Kidney epithelial cell (primary cell): ENCODE results near the gene LRRFIP1. TPM values are rescaled to one million over a fixed set of nuclear protein-coding genes. Genes with fewer than 3 reads are reported as not detected.
"Not testable (repeated sequence)": the region's sequence is repeated elsewhere in the genome, so short reads cannot be mapped to it uniquely, and the experiment has no call there.

ENCODE experiments used
- DNase-seq: peaks from one replicate; pipeline ENCODE4 v3.0.0-alpha.2; 2010; ENCODE audit warnings: low read depth
- H3K27me3 ChIP-seq: 2 replicates; pipeline ENCODE4 v1.6.0; 2011; ENCODE audit warnings: low read length; ENCODE audit not compliant: control insufficient read depth, insufficient read depth
- H3K36me3 ChIP-seq: 2 replicates; pipeline ENCODE4 v1.5.1; 2011; ENCODE audit warnings: low read length; ENCODE audit not compliant: control insufficient read depth, insufficient read depth
- H3K4me3 ChIP-seq: 2 replicates; pipeline ENCODE4 v1.5.1; 2011; ENCODE audit warnings: low read depth, mild to moderate bottlenecking, control low read depth, low read length
- CTCF ChIP-seq: IDR thresholded peaks from 2 replicates; pipeline ENCODE4 v1.5.1; 2011; ENCODE audit warnings: mild to moderate bottlenecking, moderate library complexity, low read length, control low read depth, inconsistent platforms; ENCODE audit not compliant: insufficient read depth, poor library complexity, severe bottlenecking
- total RNA-seq: library from RNA; depleted of rRNA; stranded (reverse); fragments of >200 nt; gene quantifications from 2 replicates; pipeline ENCODE4 v1.2.3, GENCODE V29; 2015

LRRFIP1 gene
- total RNA-seq, 1 donor from 2014 or later, result 97.5 TPM

DNA sequence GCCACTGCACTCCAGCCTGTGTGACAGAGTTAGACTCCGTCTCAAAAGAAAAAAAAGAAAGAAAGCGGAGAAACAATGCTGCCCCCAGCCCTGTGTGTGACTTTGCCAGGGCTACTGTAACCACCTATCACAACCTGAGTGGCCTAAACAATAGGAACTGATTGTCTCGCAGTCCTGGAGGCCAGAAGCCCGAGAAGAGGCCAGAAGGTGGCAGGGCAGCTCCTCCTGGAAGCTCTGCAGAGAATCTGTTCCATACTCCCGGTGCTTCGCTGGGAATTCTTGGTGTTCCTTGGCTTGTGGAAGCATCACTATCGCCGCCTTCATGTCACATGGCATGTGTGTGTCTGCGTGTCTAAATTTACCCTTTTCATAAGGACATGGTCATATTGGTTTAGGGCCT, 22.4 kb upstream of the LRRFIP1 start:
- H3K4me3 ChIP-seq, result no peak overlapping the region
- H3K36me3 ChIP-seq, result no peaks in the 10 kb centered on the region
- TF ChIP-seq CTCF, result peak; percentile 34
- no peak for DNase-seq
- H3K27me3 ChIP-seq, result no peaks in the 10 kb centered on the region

- not testable (repeated sequence) for H3K27me3 ChIP-seq, H3K36me3 ChIP-seq, H3K4me3 ChIP-seq, DNase-seq
Observed at GRCh38 chr2:237606522-237606921, 20.9 kb upstream of the LRRFIP1 start.

DNA sequence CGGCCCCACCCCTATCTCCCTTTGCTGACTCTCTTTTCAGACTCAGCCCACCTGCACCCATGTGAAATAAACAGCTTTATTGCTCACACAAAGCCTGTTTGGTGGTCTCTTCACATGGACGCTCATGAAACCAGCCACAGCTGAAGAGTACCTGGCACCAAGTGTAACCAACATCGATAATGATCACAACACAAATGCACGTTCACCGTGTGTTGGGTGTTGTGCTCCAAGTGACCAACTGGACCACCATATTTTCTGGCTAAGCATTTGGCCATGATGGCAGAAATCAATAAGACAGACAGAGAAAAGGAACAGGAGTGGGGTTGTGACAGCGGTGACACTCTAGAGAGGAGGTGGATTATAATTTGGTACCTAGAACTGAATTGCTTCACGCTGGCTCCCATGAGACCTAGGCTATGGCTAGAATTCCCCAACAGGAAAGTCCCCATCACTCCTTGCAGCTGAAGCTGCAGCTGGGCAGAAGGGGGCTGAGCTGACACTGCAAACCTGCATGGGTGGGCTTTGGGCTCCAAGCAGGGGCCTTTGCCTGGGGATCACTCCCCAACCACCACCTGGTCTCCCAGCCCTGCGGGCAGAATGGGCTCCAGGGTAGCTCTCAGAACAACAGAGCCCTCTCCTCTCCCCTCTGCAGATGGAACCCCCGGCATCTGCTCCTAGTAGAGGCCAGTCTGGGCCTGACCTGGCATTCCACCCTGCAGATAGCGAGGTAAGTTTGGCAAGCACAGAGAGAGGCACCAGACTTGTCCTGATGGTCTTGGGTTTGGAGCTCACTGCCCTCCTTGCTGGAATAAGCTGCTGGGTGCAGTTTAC, 14.6 kb upstream of the LRRFIP1 start:
- Histone ChIP-seq H3K36me3 (no peaks in the 10 kb centered on the region), H3K4me3 (no peak overlapping the region), H3K27me3 (no peaks in the 10 kb centered on the region)
- DNase-seq, result no peak
- TF ChIP-seq CTCF, result no peak

DNA sequence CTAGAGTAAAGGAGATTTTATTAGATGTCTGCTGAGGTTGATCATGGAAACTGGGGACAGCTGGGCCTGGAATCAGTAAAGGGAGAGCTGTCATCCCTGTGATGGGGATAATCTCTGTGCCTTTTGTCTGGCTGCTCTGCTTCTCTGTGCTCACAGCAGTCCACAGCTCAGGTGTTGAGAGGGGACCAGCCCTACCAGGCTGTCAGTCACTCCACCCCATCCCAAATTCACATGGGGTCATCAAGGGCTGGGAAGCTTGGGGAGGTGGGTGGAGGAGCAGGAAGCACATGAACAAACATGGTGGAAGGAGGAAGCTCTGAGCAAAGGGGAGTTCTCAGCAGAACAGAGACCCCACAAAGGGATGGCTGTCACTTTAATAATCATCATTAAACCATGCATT, 13.7 kb upstream of the LRRFIP1 start:
- no peak for TF ChIP-seq CTCF
- Histone ChIP-seq H3K4me3 (no peak overlapping the region), H3K36me3 (no peaks in the 10 kb centered on the region), H3K27me3 (no peaks in the 10 kb centered on the region)
- DNase-seq, result no peak

GRCh38 chr2:237614151-237614720, 13.2 kb upstream of the LRRFIP1 start:
- H3K36me3 ChIP-seq, result no peaks in the 10 kb centered on the region
- peak; percentile 59 for TF ChIP-seq CTCF
- no peak overlapping the region for H3K4me3 ChIP-seq
- H3K27me3 ChIP-seq, result no peaks in the 10 kb centered on the region
- DNase-seq, result peak; percentile 76

DNA sequence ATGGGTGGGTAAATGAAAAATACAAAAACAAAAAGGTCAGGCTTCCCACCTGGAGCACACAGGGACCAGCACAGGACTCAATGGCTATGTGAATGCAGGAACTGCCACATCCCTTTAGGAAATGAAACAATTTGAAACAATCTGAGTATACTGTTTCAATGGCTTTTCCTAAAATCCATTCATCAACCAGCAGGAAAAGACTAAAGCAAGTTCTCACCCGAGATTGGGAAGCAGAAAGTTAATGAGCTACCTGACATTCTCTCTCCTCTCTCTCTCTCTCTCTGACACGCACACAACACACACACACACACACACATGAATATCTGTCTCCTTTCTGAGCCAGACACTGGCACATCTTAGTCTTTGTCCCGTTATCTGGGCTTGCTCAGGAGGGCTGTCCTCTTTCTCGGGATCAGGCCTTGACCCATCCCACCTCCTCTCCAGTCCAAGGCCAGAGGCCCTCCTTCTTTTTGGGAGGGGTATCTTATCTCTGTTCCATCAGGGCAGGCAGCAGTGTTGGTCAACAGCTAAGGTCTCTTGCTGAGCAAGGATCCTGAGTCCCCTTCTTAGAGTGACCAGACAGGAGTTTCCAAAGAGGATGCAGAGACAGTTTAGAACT, 11.6 kb upstream of the LRRFIP1 start:
- no peak for TF ChIP-seq CTCF
- Histone ChIP-seq H3K4me3 (no peak overlapping the region), H3K27me3 (no peaks in the 10 kb centered on the region), H3K36me3 (no peaks in the 10 kb centered on the region)
- DNase-seq, result no peak
